A172 (cell line): ENCODE measurements around the gene ENAM. TPM values are rescaled to one million over a fixed set of nuclear protein-coding genes. Genes with fewer than 3 reads are reported as not detected.
"Not testable (repeated sequence)": the region's sequence is repeated elsewhere in the genome, so short reads cannot be mapped to it uniquely, and the experiment has no call there.

Experiments used
- DNase-seq: peaks from one replicate; pipeline ENCODE4 v3.0.0-alpha.2; 2015; ENCODE audit warnings: low spot score
- total RNA-seq: library from RNA; depleted of rRNA; stranded (reverse); fragments of >200 nt; shearing (Covaris generic); gene quantifications from 2 replicates; pipeline ENCODE4 v1.2.3, GENCODE V29; 2014

The ENAM gene
- total RNA-seq, 1 experiment from 2014 or later, result not detected

DNA sequence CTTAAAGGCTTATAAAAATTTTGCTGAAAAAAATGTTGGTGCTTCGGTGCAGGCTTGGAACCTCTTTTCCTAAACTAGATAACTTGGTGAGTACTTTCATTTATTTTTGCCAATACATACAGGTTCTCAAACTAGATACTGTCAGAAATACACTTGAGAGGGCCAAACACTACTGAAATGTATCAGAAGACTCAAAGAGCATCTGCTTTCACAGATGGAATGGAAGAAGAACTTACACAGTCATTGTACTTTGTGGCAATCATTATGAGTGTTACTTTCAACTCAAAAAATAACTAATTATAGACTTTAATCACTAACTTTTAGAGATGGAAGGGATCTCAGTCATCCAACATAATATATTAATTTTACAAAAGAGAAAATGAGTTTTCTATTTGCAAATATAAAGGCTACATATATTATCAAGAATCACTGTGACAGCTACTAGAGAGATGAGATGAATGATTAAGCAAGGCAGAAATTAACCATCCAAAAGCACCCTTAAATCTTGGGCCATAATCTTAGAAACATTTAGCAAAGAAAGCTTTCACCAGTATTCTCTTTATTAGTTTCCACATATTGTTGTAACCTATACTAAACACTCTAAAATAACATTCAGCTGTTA is 1.0 kb downstream of the ENAM start:
- DNase-seq, result no peak

GRCh38 chr4:70630162-70630561 is 1.6 kb downstream of the ENAM start:
- DNase-seq, result no peak

DNA sequence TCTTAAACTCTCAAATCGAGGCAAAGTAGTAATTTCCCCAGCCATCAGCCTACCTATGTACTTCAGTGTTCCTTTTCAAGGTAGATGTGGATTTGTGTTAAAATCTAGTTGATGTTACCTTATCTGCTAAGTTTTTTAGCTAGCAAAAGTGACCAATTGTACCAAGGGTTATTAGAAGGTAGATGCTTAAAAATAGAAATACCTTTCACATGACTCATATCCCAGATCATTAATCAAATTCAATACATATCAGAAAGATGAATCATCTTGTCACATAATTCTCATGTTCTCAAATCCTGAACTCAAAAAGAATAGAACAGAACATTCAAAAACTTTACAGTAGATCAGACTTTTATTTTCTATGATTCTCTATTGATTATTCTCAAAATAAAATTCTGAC is 3.5 kb downstream of the ENAM start:
- peak; percentile 49 for DNase-seq

DNA sequence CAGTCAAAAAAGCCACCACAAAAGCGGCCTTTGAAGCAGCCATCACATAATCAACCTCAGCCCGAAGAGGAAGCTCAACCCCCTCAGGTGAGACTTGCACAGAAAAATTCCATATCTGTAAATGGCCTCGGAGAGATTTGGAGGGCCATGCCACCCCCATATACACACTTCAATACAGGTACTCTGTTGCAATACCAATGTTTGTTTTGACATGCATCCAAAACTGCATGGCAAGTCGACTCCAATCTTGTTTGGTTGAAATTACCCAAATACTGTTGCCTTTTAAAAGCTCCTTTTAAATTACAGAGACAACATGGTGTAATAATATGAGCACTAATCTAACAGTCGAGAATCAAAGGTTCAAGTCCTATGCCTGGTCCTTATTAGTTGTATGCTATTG is 5.9 kb downstream of the ENAM start:
- DNase-seq, result no peak

DNA sequence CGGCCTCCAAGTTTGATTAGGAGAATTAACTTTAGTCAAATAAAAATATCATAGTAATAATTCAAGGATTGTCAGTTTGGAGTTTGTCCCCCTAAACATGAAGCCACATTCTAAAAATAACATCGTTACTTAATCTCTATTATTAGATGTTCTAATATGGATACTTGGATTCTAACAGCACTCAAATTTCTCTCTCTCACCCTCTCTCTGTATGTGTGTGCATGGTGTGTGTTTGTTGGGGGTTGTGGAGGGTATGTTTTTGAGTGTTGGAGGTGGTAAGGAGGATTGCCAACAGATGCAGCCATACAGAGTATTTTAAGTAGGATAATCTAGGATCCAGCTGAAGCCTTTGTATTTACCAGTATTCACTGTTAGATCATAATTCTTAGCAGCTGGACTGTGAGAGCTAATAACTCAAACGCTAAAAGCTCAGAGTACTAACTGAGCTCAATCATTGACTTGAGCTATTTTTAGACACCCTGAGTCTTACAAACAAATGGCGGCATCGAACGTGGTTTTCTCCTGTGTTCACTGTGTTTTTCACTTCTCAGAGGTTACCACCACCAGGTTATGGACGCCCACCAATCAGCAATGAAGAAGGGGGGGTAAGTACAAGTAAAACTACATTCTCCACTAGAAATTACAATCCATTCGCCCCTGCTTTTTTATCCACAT is 8.8 kb downstream of the ENAM start:
- no peak for DNase-seq

- DNase-seq, result no peak
Observed at GRCh38 chr4:70640192-70640591, 11.6 kb downstream of the ENAM start.

DNA sequence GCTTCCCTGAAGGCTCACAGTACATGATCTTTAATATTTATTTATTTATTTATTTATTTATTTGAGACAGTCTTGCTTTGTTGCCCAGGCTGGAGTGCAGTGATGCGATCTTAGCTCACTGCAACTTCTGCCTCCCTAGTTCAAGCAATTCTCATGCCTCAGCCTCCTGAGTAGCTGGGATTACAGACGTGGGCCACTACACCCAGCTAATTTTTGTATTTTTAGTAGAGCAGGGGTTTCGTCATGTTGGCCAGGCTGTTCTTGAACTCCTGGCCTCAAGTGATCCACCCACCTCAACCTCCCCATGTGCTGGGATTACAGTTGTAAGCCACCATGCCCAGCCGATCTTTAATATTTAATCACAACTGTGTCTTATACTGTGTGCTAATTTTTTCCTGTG is 22.2 kb downstream of the ENAM start:
- DNase-seq, result not testable (repeated sequence)

DNA sequence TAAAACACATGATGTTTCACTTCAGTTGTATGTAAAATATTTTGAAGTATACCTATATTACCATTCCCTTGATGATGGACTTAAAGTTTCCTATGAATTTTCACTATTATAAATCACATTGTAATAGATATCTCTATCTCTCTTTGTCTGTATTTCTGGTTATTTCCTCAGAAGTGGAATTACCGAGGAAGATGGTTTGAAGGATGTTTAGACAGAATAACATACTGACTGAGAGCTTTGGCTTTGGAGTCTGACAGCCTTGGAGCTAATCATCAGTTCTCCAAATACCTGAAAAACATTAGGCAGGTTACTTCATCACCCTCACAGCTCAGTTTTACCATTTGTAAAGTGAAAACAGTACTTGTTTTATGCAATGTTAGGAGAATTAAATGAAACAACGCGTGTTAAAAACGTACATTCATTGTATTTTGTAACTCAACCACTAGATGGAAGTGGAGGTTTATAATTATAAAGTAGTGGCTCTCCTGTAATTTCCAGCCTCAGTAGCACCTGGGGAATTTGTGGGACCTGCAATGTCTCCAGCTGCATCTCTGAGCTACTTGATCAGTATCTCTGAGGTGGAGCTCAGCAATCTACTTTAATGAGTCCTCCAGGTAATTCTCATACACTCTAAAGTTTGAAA is 23.4 kb downstream of the ENAM start:
- DNase-seq, result peak; percentile 13

DNA sequence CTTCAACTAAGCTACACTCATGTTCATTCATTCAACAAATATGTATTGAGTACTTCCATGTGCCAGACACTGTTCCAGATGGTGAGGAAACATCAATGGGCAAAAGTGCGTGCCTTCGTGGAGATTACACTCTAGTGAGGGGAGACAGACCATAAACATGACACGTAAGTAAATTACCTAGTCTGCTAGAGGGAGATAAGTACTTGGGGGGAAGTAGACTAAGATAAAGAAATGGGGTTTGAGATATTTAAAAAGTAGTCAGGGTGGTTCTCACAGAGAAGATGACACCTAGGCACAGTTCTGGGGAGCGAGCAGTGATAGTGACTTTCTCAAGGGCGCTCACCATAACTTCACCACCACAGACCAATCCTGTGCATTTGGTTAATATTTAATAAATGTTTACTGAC is 26.1 kb downstream of the ENAM start:
- DNase-seq, result no peak

DNA sequence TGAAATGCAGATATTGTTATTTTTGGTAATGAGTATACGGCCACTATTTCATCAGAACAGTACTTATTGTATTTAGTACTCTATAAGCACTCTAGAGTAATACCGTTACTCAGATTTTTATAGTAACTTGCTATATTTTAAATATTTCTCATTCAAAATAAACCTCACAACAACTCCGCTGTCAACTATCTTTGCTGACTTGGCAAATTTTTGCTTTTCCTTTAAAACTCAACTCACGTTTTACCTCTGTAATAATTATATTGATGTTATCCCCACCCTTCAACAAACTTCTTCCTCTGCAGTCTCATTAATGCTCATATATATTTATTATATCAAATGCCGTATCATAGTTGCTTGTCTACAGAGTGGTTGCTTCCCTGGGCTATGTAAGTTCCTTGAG is 28.8 kb downstream of the ENAM start:
- no peak for DNase-seq

DNA sequence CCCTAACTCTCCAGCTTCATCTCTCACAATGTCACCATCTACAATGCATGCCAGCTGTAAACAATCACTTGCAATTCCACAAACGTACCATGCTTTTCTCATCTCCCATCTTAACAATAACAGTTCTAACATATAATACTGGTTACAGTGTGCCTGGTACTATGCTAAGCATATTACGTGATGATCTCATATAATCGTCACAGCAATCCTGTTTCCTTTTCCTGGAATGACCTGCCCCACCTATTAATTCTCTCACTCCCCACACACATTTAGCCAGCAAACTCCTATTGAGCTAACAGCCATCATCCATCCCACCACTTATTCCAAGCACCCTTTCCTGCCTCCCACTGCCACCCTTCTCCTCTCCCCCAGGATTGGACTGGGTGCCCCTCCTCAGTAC is 29.9 kb downstream of the ENAM start:
- DNase-seq, result no peak

- DNase-seq, result no peak
Observed at GRCh38 chr4:70660106-70660505, 31.6 kb downstream of the ENAM start.

GRCh38 chr4:70661309-70661922 is 32.9 kb downstream of the ENAM start:
- DNase-seq, result not testable (repeated sequence)

DNA sequence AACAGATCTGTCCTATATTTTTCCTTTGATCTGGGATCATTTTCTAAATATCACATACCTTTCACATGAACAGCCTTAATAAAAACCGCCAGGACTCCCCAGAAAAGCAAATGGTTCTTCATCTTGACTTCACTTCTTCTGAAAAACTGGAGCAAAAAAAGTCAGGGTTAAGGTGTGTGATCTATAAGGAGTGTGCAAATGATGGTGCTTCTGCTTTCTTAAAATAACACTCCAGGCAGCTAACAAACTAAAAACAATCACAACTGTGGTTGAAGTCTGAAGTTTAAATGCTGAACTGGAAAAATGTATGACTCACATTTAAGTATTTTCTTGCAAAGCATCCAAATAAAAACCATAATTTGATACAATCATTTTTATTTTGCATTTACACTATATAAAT is 37.8 kb downstream of the ENAM start, which contains the start of gene JCHAIN:
Gene JCHAIN, minus strand, starts transcription at position 140 of the 400 bp plus-strand sequence. Its CDS starts 18 bp downstream, at position 122.
- DNase-seq, result no peak

DNA sequence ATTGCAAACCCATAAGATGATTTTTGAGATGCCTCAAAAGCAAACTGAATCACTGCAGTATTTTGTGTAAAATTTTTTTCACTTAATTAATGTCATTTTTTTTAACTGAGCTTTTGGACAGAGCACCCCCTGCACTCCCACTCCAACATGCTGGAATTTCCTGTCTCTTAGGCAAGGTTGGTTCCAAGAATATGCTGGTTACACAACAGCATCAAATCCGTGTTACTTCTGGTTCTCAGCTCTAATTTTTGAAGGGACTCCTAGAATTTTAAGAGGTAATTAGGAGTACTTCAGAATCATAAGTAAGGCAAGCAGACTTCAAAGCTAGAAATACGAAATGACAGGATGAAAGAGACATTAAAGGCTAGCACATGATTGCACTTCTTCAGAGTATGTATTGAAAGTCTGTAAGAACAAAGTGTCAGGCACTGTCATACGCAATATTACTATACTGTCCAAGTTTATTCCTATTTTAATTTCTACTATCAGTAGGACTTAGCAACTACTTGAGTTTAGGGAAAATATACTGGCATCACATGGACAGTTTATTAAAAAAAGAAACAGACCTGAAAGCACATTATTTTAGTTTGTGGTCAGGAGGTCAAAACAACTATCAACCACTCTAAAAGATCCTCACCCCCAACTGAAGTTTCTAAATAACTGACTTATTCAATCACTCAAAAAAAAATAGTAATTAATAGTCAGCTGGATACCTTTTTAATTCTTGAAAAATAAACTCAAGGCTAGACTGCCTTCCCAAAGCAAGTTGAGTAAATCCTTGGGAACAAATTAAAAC is 39.4 kb downstream of the ENAM start:
- no peak for DNase-seq

DNA sequence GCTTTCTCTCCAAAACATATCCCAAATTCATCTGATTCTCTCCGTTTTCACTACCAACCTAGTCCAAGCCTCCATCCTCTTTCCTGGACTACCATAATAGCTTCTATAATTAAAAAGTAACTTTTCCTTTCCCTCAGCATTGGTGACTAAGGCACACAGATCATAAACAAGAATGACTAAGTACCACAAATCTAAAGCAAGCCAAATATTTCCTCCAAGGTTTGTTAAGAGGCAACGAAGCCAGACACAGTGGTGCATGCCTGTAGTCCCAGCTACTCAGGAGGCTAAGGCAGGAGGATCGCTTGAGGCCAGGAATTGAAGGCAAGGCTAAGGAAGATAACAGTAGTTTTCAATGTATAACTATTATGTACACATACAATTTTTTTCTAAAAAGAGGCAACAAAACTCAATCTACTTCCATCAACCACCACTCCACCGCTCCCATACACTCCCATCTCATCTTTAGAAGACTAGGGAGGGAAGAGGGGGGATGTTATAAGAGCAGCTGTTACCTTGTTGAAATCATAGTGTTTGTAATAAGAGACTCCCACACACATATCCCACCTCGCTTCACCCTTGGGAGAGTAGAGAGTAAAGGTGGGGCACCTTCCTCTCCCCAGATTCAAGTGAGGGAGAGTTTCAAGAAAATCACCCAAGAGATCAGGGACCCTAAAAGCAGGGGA is 41.9 kb downstream of the ENAM start:
- DNase-seq, result peak; percentile 27

DNA sequence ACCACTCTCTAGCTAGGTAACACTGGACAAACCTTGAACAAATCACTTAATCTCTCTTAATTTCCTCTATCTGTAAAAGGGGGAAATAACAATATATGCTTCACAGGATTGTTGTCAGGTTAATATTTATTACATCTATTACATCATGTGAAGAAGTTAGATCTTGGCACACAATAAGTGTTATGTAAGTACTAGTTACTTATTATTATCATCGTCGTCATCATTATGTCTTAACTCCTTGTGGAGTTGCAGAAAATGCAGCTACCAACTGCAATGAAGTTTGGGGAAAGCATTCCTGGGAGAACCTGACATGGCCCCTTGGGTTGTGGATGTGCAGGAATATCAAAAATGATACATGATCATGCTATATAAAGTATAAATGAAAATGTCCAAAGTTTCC is 42.5 kb downstream of the ENAM start:
- DNase-seq, result no peak

GRCh38 chr4:70674191-70674590 is 45.6 kb downstream of the ENAM start:
- DNase-seq, result no peak

- DNase-seq, result no peak
Observed at GRCh38 chr4:70674731-70675130, 46.2 kb downstream of the ENAM start.

DNA sequence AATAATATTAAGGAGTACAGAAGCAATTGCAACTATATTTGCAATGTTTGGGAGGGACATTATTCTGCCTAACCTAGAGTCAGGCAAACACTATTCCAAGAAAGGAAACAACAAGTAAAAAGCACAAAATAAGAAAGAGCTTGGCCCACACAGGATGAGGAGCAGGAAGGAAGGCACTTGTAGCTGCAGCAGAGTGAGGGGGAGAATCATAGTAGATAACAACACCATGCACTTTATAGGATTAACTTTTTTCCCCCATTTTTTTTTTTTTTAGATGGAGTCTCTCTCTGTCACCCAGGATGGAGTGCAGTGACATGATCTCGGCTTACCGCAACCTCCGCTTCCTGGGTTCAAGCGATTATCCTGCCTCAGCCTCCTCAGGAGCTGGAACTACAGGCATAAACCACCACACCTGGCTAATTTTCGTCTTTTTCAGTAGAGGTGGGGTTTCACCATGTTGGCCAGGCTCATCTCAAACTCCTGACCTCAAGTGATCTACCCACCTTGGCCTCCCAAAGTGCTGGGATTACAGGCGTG is 48.1 kb downstream of the ENAM start:
- no peak for DNase-seq

DNA sequence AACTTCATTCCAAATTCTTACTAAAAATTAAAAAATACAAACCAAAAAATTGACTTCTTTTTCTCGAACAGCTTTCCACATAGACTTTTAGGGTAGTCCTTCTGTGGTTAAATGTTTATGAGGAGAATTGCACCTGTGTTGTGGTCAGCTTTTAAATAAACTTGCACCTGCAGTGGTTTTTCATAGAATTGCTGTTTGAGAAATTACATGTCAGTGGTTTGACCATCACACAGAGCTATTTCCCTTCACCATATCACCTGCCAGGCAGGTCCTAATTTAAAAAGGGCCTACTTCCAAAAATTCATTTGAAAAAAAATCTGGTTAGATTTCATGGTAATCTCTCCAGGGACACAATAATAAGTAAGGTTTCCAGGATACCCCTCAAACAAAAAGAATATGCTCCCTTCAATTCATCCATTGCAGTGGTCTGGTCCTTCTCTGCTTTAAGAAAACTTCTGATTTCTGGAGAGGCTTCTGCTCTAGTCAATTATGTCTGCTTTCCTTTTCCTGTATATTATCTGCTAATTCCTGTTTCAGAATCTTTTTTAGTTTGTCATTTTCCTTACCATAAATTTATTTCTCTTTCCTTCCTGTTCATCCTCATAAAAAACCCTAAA is 49.9 kb downstream of the ENAM start:
- no peak for DNase-seq
